Dendritic cell treated with granulocyte-macrophage colony-stimulating factor and Interleukin-4, amounts not matched to agents 40 ng/mL and 50 ng/mL, for 4 days (primary cell): ENCODE measurements around the gene TGFBR2.

Source experiments
- H3K27ac Mint-ChIP-seq: one replicate; pipeline ENCODE4 v1.8.0; 2022; ENCODE audit warnings: mild to moderate bottlenecking, mixed read lengths
- H3K27me3 Mint-ChIP-seq: one replicate; pipeline ENCODE4 v1.8.0; 2022; ENCODE audit warnings: mild to moderate bottlenecking, mixed read lengths
- H3K36me3 Mint-ChIP-seq: one replicate; pipeline ENCODE4 v1.8.0; 2022; ENCODE audit warnings: low read depth, mixed read lengths
- H3K4me1 Mint-ChIP-seq: one replicate; pipeline ENCODE4 v1.8.0; 2022; ENCODE audit warnings: low read depth, mixed read lengths
- H3K4me3 Mint-ChIP-seq: one replicate; pipeline ENCODE4 v1.8.0; 2022; ENCODE audit warnings: mild to moderate bottlenecking, moderate library complexity, mixed read lengths
- H3K9me3 Mint-ChIP-seq: one replicate; pipeline ENCODE4 v1.8.0; 2022; ENCODE audit warnings: mixed read lengths
- intact Hi-C: fragments of 100-400 bp; cut with micrococcal nuclease; formaldehyde crosslinking; loops from one replicate; pipeline ENCODE4 v1.15.0; 2022

The TGFBR2 gene

GRCh38 chr3:30680789-30681648, 74.6 kb downstream of the TGFBR2 start:
- intact Hi-C loops: no loop called here
- H3K27ac Mint-ChIP-seq: peak overlapping the region; percentile 53
- no peak overlapping the region for H3K4me3 Mint-ChIP-seq
- no peaks in the 10 kb centered on the region for H3K9me3 Mint-ChIP-seq
- H3K27me3 Mint-ChIP-seq: no peaks in the 10 kb centered on the region
- H3K36me3 Mint-ChIP-seq: peaks cover 91% of the 10 kb centered on the region
- peaks cover 65% of the 10 kb centered on the region for H3K4me1 Mint-ChIP-seq

DNA sequence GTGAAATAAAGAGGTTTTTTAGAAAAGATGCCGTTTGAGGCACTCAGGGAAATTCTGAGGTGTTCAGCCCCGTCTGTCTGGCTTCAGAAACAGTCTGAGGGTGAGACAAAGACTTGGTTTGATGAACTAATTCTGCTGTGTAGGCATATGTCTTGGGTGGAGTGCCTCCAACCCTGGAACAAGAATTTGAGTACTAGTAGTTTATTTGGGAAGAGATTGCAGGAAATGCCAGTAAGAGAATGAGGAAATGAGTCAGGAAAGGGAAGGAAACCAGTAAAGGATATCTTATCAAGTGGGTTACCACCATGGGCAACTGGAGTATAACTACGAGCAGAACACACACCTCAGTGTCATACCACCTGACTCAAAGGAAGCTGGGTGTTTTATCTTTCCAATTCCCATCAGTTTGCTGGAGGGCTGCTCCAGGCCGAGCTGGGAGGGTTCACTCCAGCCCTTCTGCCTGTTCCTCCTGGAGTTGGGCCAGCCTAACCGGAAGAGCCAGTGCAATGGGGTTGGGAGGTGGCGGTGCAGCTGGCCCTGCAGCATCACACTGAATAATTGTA, 75.3 kb downstream of the TGFBR2 start:
- peaks cover 91% of the 10 kb centered on the region for H3K36me3 Mint-ChIP-seq
- peak overlapping the region; percentile 53 for H3K27ac Mint-ChIP-seq
- intact Hi-C loops: no loop called here
- peaks cover 63% of the 10 kb centered on the region for H3K4me1 Mint-ChIP-seq
- H3K27me3 Mint-ChIP-seq: no peaks in the 10 kb centered on the region
- H3K9me3 Mint-ChIP-seq: no peaks in the 10 kb centered on the region
- H3K4me3 Mint-ChIP-seq: no peak overlapping the region

DNA sequence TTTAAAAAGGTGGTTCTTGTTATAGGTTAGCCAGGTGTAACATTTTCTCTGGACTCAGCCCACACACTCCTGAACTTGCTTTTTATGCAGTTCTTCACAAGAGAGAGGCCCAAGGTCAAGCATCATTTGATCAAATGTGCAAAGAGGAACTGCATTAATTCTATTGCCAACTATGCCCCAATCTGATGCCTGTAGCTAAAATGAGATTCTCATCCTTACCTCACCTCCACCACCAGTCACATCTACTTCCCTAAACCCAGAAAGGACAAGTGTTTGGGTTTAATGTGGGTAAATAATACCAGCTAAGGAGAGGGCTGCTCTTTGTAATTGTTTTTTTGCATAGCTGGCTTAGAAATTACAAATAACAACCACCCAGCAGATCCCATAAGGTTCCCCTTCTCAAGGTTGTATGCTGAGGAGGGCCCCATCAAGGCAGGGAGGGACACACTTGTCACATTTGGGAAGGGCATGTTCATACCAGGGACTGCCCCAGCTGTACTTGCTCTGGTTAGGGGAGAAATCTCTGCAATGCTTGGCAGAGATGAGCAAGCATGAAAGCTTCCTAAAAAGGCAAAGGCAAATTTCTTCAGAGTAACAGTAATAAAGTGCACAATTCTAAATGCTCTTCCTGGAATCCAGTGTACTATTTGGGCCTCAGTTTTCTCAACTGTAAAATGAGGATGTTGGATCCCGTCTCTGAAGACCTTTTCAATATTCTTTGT, 76.2 kb downstream of the TGFBR2 start:
- Mint-ChIP-seq H3K27me3 (no peaks in the 10 kb centered on the region), H3K4me3 (no peak overlapping the region), H3K36me3 (peaks cover 91% of the 10 kb centered on the region), H3K4me1 (peaks cover 54% of the 10 kb centered on the region), H3K9me3 (no peaks in the 10 kb centered on the region), H3K27ac (peak overlapping the region; percentile 48)
- intact Hi-C loops: no loop called here

- Mint-ChIP-seq H3K27me3 (no peaks in the 10 kb centered on the region), H3K27ac (no peak overlapping the region), H3K4me3 (no peak overlapping the region), H3K4me1 (peaks cover 52% of the 10 kb centered on the region), H3K9me3 (no peaks in the 10 kb centered on the region), H3K36me3 (peaks cover 91% of the 10 kb centered on the region)
- intact Hi-C loops: no loop called here
These were observed 77.4 kb downstream of the TGFBR2 start for GRCh38 chr3:30683769-30684168.

DNA sequence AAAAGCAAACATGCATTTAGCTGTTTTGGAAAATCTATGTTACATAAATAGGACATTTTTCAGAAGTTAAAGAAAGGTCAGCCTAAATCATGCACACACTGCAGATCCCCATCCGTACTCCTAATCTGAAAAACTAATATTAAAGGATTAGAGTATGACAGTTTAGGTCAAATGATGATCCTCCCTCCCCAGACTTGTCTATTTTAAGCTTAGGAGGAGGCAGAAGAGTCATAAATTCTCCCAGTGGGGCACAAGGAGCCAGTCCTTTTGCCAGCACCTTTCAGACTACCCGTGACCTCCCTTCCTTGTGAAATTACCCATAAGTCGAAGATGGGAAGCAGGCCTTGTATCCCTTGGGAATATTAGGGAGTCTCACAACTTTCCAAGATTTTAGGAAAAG, 78.0 kb downstream of the TGFBR2 start:
- Mint-ChIP-seq H3K4me1 (peaks cover 53% of the 10 kb centered on the region), H3K36me3 (peaks cover 91% of the 10 kb centered on the region), H3K27ac (no peak overlapping the region), H3K9me3 (no peaks in the 10 kb centered on the region), H3K27me3 (no peaks in the 10 kb centered on the region), H3K4me3 (no peak overlapping the region)
- intact Hi-C loops: no loop called here

DNA sequence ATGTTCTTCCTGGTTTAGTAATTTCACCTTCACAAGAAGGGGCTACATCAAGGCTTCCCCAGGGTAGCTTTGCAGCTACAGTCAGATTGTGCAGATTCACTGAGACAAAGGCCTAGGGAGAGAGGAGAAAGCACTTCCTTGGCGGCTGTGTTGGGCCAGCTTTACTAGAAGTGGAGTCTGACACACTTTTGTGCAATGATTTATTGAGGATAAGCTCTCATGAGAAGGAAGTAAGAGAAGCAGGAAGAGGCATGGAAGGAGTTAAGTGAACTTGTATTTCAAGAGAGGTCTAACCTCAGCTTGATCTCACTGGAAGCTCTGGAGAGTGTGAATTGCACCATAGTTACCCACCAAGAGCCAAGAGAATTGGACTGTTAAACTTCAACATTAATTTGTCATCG, 78.9 kb downstream of the TGFBR2 start:
- Mint-ChIP-seq H3K4me1 (peaks cover 53% of the 10 kb centered on the region), H3K9me3 (no peaks in the 10 kb centered on the region), H3K4me3 (no peak overlapping the region), H3K27ac (no peak overlapping the region), H3K36me3 (peaks cover 92% of the 10 kb centered on the region), H3K27me3 (no peaks in the 10 kb centered on the region)
- intact Hi-C loops: no loop called here

DNA sequence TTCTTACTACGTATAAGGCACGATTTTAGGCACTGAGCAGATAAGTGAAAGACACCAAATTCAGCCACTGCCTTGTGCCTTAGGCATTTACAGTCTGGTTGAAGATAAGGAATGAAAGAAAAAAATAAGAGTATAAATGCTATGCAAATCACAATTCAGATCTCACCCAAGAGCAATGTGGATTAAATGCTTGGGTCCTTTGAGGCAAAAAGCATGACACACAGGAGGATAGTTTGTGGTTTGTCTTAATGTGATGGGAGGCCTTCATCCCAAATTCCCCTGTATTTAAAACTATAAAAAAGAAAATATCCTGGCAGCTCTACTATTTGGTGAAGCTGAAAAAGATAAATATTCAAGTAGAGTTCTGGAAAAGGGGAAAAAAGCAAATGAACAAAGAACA, 79.8 kb downstream of the TGFBR2 start:
- Mint-ChIP-seq H3K4me3 (no peak overlapping the region), H3K4me1 (peaks cover 50% of the 10 kb centered on the region), H3K27me3 (no peaks in the 10 kb centered on the region), H3K36me3 (peaks cover 92% of the 10 kb centered on the region), H3K27ac (no peak overlapping the region), H3K9me3 (no peaks in the 10 kb centered on the region)
- intact Hi-C loops: no loop called here

GRCh38 chr3:30686799-30687198, 80.4 kb downstream of the TGFBR2 start:
- intact Hi-C loops: no loop called here
- Mint-ChIP-seq H3K27me3 (no peaks in the 10 kb centered on the region), H3K27ac (no peak overlapping the region), H3K36me3 (peaks cover 92% of the 10 kb centered on the region), H3K9me3 (no peaks in the 10 kb centered on the region), H3K4me3 (no peak overlapping the region), H3K4me1 (peaks cover 48% of the 10 kb centered on the region)

DNA sequence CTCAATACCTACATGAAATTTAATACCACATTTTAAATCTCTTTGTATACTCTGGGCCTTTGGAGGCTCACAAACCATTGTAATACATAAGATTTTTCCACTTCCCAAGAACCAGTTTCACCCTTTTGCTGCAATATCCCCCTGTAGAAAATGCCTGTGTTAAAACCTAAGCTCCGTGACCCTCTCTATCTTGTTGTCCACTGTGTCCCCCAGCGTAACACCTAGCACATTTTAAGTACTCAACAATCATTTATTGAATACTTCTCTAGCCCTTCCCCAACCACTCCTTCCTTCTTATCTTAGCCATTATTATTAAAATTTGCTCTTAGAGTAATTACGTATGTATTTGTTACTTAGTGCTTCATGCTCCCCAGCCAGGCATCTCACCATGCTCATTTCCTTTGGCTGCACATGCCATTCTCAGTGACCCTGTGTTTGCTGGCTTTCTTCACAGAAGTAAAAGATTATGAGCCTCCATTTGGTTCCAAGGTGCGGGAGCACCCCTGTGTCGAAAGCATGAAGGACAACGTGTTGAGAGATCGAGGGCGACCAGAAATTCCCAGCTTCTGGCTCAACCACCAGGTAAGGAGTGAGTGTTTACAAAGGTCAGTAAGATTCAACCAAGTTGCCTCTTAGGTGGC, 81.6 kb downstream of the TGFBR2 start:
- H3K4me3 Mint-ChIP-seq: no peak overlapping the region
- peaks cover 35% of the 10 kb centered on the region for H3K4me1 Mint-ChIP-seq

DNA sequence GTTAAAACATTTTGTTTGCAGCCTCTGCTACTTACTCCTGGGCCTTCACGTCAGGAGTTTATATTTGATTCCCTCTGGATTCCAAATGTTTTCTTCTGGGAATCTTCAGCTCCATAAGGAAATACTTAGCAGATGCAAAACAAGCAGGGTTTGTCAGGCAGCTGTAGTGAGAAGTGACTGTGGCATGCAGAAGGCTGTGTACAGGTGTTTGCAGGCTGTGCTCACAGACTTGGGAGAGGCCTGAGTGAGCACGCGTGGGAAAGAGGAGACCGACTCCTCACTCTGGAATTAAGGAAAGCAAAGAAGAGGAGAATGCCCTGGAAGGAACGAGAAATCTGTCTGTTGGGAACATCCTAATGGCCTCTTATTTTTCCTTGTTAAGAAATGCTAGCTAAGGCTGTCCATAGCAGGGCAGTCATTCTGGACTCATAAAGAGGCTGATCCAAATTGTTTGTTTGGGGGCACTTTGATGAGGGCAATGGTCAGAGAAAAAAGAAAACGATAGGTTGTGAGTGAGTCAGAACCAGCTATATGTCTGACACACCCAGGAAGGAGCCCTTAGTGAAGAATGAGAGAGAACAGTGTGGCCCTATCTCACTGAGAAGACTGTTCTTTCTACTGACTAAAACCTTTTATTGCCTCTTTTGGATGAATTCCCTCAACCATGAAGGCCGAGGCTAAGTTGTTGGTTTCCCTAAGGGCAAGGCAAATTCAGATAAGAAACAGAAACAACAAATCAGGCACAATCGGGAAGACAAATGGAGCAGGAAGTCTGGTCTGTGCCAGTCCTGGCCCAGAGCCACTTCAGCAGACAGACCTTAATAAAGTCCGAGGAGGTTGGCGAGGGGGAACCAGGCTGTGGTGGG, 82.6 kb downstream of the TGFBR2 start:
- Mint-ChIP-seq H3K9me3 (no peaks in the 10 kb centered on the region), H3K4me1 (peaks cover 30% of the 10 kb centered on the region), H3K27ac (peak overlapping the region; percentile 35), H3K36me3 (peaks cover 91% of the 10 kb centered on the region), H3K27me3 (no peaks in the 10 kb centered on the region), H3K4me3 (no peak overlapping the region)
- intact Hi-C loops: loop anchor here (2.0 kb wide), 1 partner anchor 78 kb away; no protein-coding TSS in a partner anchor

More for the DNA sequence above, 81.6 kb downstream of the TGFBR2 start:
- no peaks in the 10 kb centered on the region for H3K9me3 Mint-ChIP-seq
- H3K36me3 Mint-ChIP-seq: peaks cover 93% of the 10 kb centered on the region
- intact Hi-C loops: loop anchor here (2.0 kb wide), 1 partner anchor 77 kb away; no protein-coding TSS in a partner anchor
- H3K27ac Mint-ChIP-seq: no peak overlapping the region
- no peaks in the 10 kb centered on the region for H3K27me3 Mint-ChIP-seq

DNA sequence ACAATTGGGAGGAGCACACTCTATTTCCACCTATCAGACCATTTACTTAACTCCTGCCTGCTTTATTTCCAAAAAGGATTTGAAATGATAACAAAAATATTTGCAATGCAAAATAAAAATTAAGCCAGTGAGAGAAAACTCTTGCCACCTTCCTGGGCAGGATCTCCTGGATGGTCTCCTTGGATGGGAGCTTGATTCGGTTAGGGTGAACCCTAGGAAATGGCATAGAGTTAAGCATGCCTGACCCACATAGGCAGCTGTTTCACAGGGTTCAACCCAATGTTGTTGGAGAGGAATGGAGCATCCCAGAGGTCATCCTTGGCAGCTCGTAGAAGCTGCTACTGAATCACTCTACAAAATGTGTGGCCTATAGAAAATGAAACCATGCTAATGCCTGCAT, 83.8 kb downstream of the TGFBR2 start:
- Mint-ChIP-seq H3K27me3 (no peaks in the 10 kb centered on the region), H3K9me3 (no peaks in the 10 kb centered on the region), H3K4me1 (peaks cover 24% of the 10 kb centered on the region), H3K36me3 (peaks cover 91% of the 10 kb centered on the region), H3K4me3 (no peak overlapping the region), H3K27ac (no peak overlapping the region)
- intact Hi-C loops: loop anchor here (5.0 kb wide), 1 partner anchor 483 kb away; no protein-coding TSS in a partner anchor

DNA sequence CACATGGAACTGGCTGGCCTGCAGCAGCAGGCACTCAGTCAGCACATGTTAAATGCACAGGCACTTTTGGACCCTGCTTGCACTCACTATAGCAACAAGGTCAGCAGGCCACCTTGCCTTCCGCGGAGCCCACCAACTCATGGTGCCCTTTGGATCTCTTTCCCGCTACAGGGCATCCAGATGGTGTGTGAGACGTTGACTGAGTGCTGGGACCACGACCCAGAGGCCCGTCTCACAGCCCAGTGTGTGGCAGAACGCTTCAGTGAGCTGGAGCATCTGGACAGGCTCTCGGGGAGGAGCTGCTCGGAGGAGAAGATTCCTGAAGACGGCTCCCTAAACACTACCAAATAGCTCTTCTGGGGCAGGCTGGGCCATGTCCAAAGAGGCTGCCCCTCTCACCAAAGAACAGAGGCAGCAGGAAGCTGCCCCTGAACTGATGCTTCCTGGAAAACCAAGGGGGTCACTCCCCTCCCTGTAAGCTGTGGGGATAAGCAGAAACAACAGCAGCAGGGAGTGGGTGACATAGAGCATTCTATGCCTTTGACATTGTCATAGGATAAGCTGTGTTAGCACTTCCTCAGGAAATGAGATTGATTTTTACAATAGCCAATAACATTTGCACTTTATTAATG, 85.0 kb downstream of the TGFBR2 start:
- intact Hi-C loops: loop anchor here (5.0 kb wide), 1 partner anchor 484 kb away; no protein-coding TSS in a partner anchor
- Mint-ChIP-seq H3K27me3 (no peaks in the 10 kb centered on the region), H3K9me3 (no peaks in the 10 kb centered on the region), H3K4me1 (peaks cover 19% of the 10 kb centered on the region), H3K27ac (no peak overlapping the region), H3K4me3 (no peak overlapping the region), H3K36me3 (peaks cover 93% of the 10 kb centered on the region)
